Measurements from ENCODE around the gene ATP2B2.

ATP2B2 gene

GRCh38 chr3:10495003-10495402 lies 10.4 kb downstream of the ATP2B2 start:
- Histone ChIP-seq H3F3A (ENCODE audit: low read depth) (no peaks in the 10 kb centered on the region), H2AFZ (ENCODE audit: low read length) (no peak overlapping the region), H3K4me2 (ENCODE audit: low read depth, low read length, poor library complexity, severe bottlenecking) (no peak overlapping the region), H3K79me2 (ENCODE audit: insufficient read depth, low read length) (no peaks in the 10 kb centered on the region), H3K27me3 (ENCODE audit: insufficient read depth, low read length, poor library complexity, severe bottlenecking) (no peaks in the 10 kb centered on the region), H3K9ac (ENCODE audit: low read depth, low read length, poor library complexity, severe bottlenecking) (no peak overlapping the region), H3K4me3 (ENCODE audit: low read length, poor library complexity, severe bottlenecking) (no peak overlapping the region), H3K36me3 (ENCODE audit: insufficient read depth, low read length) (no peaks in the 10 kb centered on the region), H4K20me1 (ENCODE audit: insufficient read depth, low read length, poor library complexity, severe bottlenecking) (no peaks in the 10 kb centered on the region), H3K9me3 (ENCODE audit: insufficient read depth, low read depth, low read length) (no peaks in the 10 kb centered on the region), H3K9me2 (replicated peaks; ENCODE audit: low read depth, low read length) (no peaks in the 10 kb centered on the region), H3K4me1 (ENCODE audit: insufficient read depth, low read length, poor library complexity, severe bottlenecking) (no peaks in the 10 kb centered on the region)
- no peak for TF ChIP-seq EZH2phosphoT487 (IDR thresholded peaks at IDR 0.05; ENCODE audit: borderline replicate concordance)
- TF ChIP-seq CTCF (conservative IDR thresholded peaks at IDR 0.05; ENCODE audit: low read length) = no peak

GRCh38 chr3:10494180-10494579 lies 11.2 kb downstream of the ATP2B2 start:
- Histone ChIP-seq H2AFZ (ENCODE audit: low read length) (no peak overlapping the region), H4K20me1 (ENCODE audit: insufficient read depth, low read length, poor library complexity, severe bottlenecking) (no peaks in the 10 kb centered on the region), H3K4me1 (ENCODE audit: insufficient read depth, low read length, poor library complexity, severe bottlenecking) (no peaks in the 10 kb centered on the region), H3K4me2 (ENCODE audit: low read depth, low read length, poor library complexity, severe bottlenecking) (no peak overlapping the region), H3K36me3 (ENCODE audit: insufficient read depth, low read length) (no peaks in the 10 kb centered on the region), H3F3A (ENCODE audit: low read depth) (no peaks in the 10 kb centered on the region), H3K9ac (ENCODE audit: low read depth, low read length, poor library complexity, severe bottlenecking) (no peak overlapping the region), H3K9me3 (ENCODE audit: insufficient read depth, low read depth, low read length) (no peaks in the 10 kb centered on the region), H3K9me2 (replicated peaks; ENCODE audit: low read depth, low read length) (no peaks in the 10 kb centered on the region), H3K79me2 (ENCODE audit: insufficient read depth, low read length) (no peaks in the 10 kb centered on the region), H3K27me3 (ENCODE audit: insufficient read depth, low read length, poor library complexity, severe bottlenecking) (no peaks in the 10 kb centered on the region), H3K4me3 (ENCODE audit: low read length, poor library complexity, severe bottlenecking) (no peak overlapping the region)
- TF ChIP-seq CTCF (conservative IDR thresholded peaks at IDR 0.05; ENCODE audit: low read length) (no peak), EZH2phosphoT487 (IDR thresholded peaks at IDR 0.05; ENCODE audit: borderline replicate concordance) (no peak)

GRCh38 chr3:10493202-10493589 lies 12.2 kb downstream of the ATP2B2 start:
- H3F3A ChIP-seq (ENCODE audit: low read depth) = no peaks in the 10 kb centered on the region
- no peak overlapping the region for H2AFZ ChIP-seq (ENCODE audit: low read length)
- H3K9me3 ChIP-seq (ENCODE audit: insufficient read depth, low read depth, low read length) = no peaks in the 10 kb centered on the region
- H3K4me3 ChIP-seq (ENCODE audit: low read length, poor library complexity, severe bottlenecking) = no peak overlapping the region
- H4K20me1 ChIP-seq (ENCODE audit: insufficient read depth, low read length, poor library complexity, severe bottlenecking) = no peaks in the 10 kb centered on the region
- no peaks in the 10 kb centered on the region for H3K27me3 ChIP-seq (ENCODE audit: insufficient read depth, low read length, poor library complexity, severe bottlenecking)
- H3K4me1 ChIP-seq (ENCODE audit: insufficient read depth, low read length, poor library complexity, severe bottlenecking) = no peaks in the 10 kb centered on the region
- no peaks in the 10 kb centered on the region for H3K9me2 ChIP-seq (replicated peaks; ENCODE audit: low read depth, low read length)
- TF ChIP-seq EZH2phosphoT487 (IDR thresholded peaks at IDR 0.05; ENCODE audit: borderline replicate concordance) (no peak), CTCF (conservative IDR thresholded peaks at IDR 0.05; ENCODE audit: low read length) (no peak)
- H3K36me3 ChIP-seq (ENCODE audit: insufficient read depth, low read length) = no peaks in the 10 kb centered on the region
- no peak overlapping the region for H3K4me2 ChIP-seq (ENCODE audit: low read depth, low read length, poor library complexity, severe bottlenecking)
- no peak overlapping the region for H3K9ac ChIP-seq (ENCODE audit: low read depth, low read length, poor library complexity, severe bottlenecking)
- no peaks in the 10 kb centered on the region for H3K79me2 ChIP-seq (ENCODE audit: insufficient read depth, low read length)

Measured in Loucy (cell line).